ENCODE measurements around the gene TMEM187.

TMEM187 gene

GRCh38 chrX:154019633-154020528 is 47.3 kb downstream of the TMEM187 start, which contains the start of gene IRAK1:
Gene IRAK1 (minus strand): TSS chrX:154019902. CDS start chrX:154019812, 90 bp downstream.
- DNase-seq (ENCODE audit: low read depth in 2 of 2): peak in 1 of 2 donors; percentile 18

- DNase-seq (ENCODE audit: low read depth in 2 of 2): no peak
Observed at GRCh38 chrX:154020536-154021115, 48.1 kb downstream of the TMEM187 start.

- no peak for DNase-seq (ENCODE audit: low read depth in 2 of 2)
Observed at GRCh38 chrX:154021131-154021611, 48.6 kb downstream of the TMEM187 start.

GRCh38 chrX:154022108-154022507 is 49.6 kb downstream of the TMEM187 start:
- DNase-seq (ENCODE audit: low read depth in 2 of 2): no peak

- DNase-seq (ENCODE audit: low read depth in 2 of 2): no peak
Observed at GRCh38 chrX:154023276-154024000, 50.9 kb downstream of the TMEM187 start.

GRCh38 chrX:154024271-154024670 is 51.7 kb downstream of the TMEM187 start:
- no peak for DNase-seq (ENCODE audit: low read depth in 2 of 2)

- no peak for DNase-seq (ENCODE audit: low read depth in 2 of 2)
Observed at GRCh38 chrX:154025230-154025629, 52.7 kb downstream of the TMEM187 start.

GRCh38 chrX:154026136-154027021 is 53.8 kb downstream of the TMEM187 start:
- DNase-seq (ENCODE audit: low read depth in 2 of 2): no peak

- no peak for DNase-seq (ENCODE audit: low read depth in 2 of 2)
Observed at GRCh38 chrX:154027022-154027402, 54.5 kb downstream of the TMEM187 start.

GRCh38 chrX:154027986-154028385 is 55.4 kb downstream of the TMEM187 start:
- DNase-seq (ENCODE audit: low read depth in 2 of 2): no peak

- no peak for DNase-seq (ENCODE audit: low read depth in 2 of 2)
Observed at GRCh38 chrX:154028502-154029184, 56.1 kb downstream of the TMEM187 start.

- no peak for DNase-seq (ENCODE audit: low read depth in 2 of 2)
Observed at GRCh38 chrX:154029439-154029838, 56.9 kb downstream of the TMEM187 start.

- DNase-seq (ENCODE audit: low read depth in 2 of 2): no peak
Observed at GRCh38 chrX:154030266-154030665, 57.7 kb downstream of the TMEM187 start.

- DNase-seq (ENCODE audit: low read depth in 2 of 2): no peak
Observed at GRCh38 chrX:154030715-154031305, 58.3 kb downstream of the TMEM187 start.

GRCh38 chrX:154032160-154032559 is 59.6 kb downstream of the TMEM187 start:
- DNase-seq (ENCODE audit: low read depth in 2 of 2): no peak

- no peak for DNase-seq (ENCODE audit: low read depth in 2 of 2)
Observed at GRCh38 chrX:154032653-154033052, 60.1 kb downstream of the TMEM187 start.
